Upper lobe of left lung (tissue), 6 donors: ENCODE data around the gene HRH1. TPM values are rescaled to one million over a fixed set of nuclear protein-coding genes. Genes with fewer than 3 reads are reported as not detected.

Experiments
- ATAC-seq, 2 donors: fragments of 200-7000 bp; cut with Tn5 transposase; one replicate each; pipeline ENCODE4 v1.9.1; 2022; ENCODE audit warnings: mild to moderate bottlenecking in 2 of 2, moderate library complexity in 2 of 2; ENCODE audit not compliant: low FRiP score in 2 of 2
- DNase-seq, 2 donors: peaks; one replicate each; pipeline ENCODE4 v3.0.0-alpha.2; 2019 to 2020
- H3K27ac ChIP-seq, 4 donors: fragments of 200-600 bp; sonication (generic); one replicate each; pipeline ENCODE4 v1.5.1; 2016 to 2019
- H3K27me3 ChIP-seq, 4 donors: fragments of 200-600 bp; sonication (generic); one replicate each; pipeline ENCODE4 v1.5.1; 2017 to 2019
- H3K36me3 ChIP-seq, 4 donors: fragments of 200-600 bp; sonication (generic); one replicate each; pipeline ENCODE4 v1.5.1; 2016 to 2019
- H3K4me1 ChIP-seq, 4 donors: fragments of 200-600 bp; sonication (generic); one replicate each; pipeline ENCODE4 v1.5.1; 2018 to 2019
- H3K4me3 ChIP-seq, 4 donors: fragments of 200-600 bp; sonication (generic); one replicate each; pipeline ENCODE4 v1.5.1; 2017 to 2019; ENCODE audit warnings: mild to moderate bottlenecking in 2 of 4, moderate library complexity in 1 of 4
- H3K9me3 ChIP-seq, 4 donors: fragments of 200-600 bp; sonication (generic); one replicate each; pipeline ENCODE4 v1.5.1; 2018 to 2019
- EP300 ChIP-seq, 4 donors: sonication (generic); formaldehyde crosslinking; IDR thresholded peaks; one replicate each; pipeline ENCODE4 v1.5.1; 2017; ENCODE audit warnings: antibody characterized with exemption in 4 of 4, control low read depth in 2 of 4
- POLR2A ChIP-seq, 4 donors: fragments of 450-650 bp; IDR thresholded peaks; one replicate each; pipeline ENCODE4 v1.5.1; 2016 to 2017; ENCODE audit warnings: antibody characterized with exemption in 4 of 4, mild to moderate bottlenecking in 2 of 4
- POLR2AphosphoS5 ChIP-seq, 2 donors: sonication (generic); formaldehyde crosslinking; IDR thresholded peaks; one replicate each; pipeline ENCODE4 v1.5.1; 2017; ENCODE audit warnings: antibody characterized with exemption in 2 of 2
- WGBS, 2 donors: methylation state at CpG; one replicate each; pipeline ENCODE4 v1.1.5; 2017 to 2018; 5-methylcytosine and 5-hydroxymethylcytosine counted together
- total RNA-seq, 6 donors: library from RNA; depleted of rRNA in 4 of 6; stranded (reverse); fragments of >200 nt in 4 of 6; gene quantifications; one replicate each; pipeline versions ENCODE4 v1.1.0 to v1.2.1, GENCODE V29; 2016 to 2021
- TF ChIP-seq, protein P1 (sequence below), 6 experiments: fragments of 450-650 bp in 4 of 6; fragments of 200-600 bp in 2 of 6; sonication (generic) in 2 of 6; IDR thresholded peaks; one replicate each; pipeline ENCODE4 v1.5.1; 2016 to 2019; ENCODE audit warnings: antibody characterized with exemption in 6 of 6
- donor health status: DM: no; HTN: no; CAD: no; lungs with moderate emphysema.
- donor health status: DM: no; HTN: yes; CAD: no; lungs with severe emphysema.

The HRH1 gene
- total RNA-seq, 6 donors from 2014 or later = 2.9 to 13.4 (median 3.7) TPM

- H3K27ac ChIP-seq = no peak overlapping the region
- no peak overlapping the region for H3K4me3 ChIP-seq
- ATAC-seq (no peak), DNase-seq (no peak)
- 88 to 89% methylated on average over 2 of the region's 2 CpGs for WGBS, 2 donors
- no peaks in the 10 kb centered on the region for H3K27me3 ChIP-seq
- H3K36me3 ChIP-seq = no peaks in the 10 kb centered on the region
- no peaks in the 10 kb centered on the region for H3K4me1 ChIP-seq
- TF ChIP-seq, protein P1, sequence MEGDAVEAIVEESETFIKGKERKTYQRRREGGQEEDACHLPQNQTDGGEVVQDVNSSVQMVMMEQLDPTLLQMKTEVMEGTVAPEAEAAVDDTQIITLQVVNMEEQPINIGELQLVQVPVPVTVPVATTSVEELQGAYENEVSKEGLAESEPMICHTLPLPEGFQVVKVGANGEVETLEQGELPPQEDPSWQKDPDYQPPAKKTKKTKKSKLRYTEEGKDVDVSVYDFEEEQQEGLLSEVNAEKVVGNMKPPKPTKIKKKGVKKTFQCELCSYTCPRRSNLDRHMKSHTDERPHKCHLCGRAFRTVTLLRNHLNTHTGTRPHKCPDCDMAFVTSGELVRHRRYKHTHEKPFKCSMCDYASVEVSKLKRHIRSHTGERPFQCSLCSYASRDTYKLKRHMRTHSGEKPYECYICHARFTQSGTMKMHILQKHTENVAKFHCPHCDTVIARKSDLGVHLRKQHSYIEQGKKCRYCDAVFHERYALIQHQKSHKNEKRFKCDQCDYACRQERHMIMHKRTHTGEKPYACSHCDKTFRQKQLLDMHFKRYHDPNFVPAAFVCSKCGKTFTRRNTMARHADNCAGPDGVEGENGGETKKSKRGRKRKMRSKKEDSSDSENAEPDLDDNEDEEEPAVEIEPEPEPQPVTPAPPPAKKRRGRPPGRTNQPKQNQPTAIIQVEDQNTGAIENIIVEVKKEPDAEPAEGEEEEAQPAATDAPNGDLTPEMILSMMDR (IDR thresholded peaks at IDR 0.05) = no peak
- TF ChIP-seq EP300 (IDR thresholded peaks at IDR 0.05) (no peak), POLR2A (IDR thresholded peaks at IDR 0.05) (no peak), POLR2AphosphoS5 (IDR thresholded peaks at IDR 0.05) (no peak)
- H3K9me3 ChIP-seq = no peaks in the 10 kb centered on the region
Measured at GRCh38 chr3:11246663-11246970, 92.3 kb downstream of the HRH1 start.

DNA sequence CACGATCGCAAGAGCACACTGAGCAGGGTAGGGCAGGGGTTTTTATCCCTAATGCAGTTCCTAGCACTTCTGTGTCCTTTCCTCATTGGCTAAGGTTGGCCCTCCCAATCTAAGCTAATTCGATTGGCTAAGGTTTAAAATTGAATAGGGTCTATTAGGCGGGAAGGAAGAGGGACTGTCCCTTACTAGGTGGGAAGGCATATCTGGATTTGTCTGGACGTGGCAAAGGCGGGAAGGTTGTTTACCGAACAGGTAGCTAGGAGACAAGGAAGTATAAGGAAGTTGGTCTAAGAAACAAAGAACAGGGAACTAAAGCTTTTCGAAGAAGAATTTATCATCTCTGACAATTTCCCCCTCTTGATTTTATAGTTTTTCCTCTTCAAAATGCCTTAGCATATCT, 93.1 kb downstream of the HRH1 start:
- TF ChIP-seq EP300 (IDR thresholded peaks at IDR 0.05) (no peak), POLR2AphosphoS5 (IDR thresholded peaks at IDR 0.05) (no peak), POLR2A (IDR thresholded peaks at IDR 0.05) (no peak)
- TF ChIP-seq, protein P1 (IDR thresholded peaks at IDR 0.05) = no peak
- H3K4me3 ChIP-seq = no peak overlapping the region
- no peaks in the 10 kb centered on the region for H3K4me1 ChIP-seq
- DNase-seq = no peak
- no peaks in the 10 kb centered on the region for H3K36me3 ChIP-seq
- H3K27ac ChIP-seq = no peak overlapping the region
- no peak for ATAC-seq
- H3K9me3 ChIP-seq = no peaks in the 10 kb centered on the region
- 63 to 69% methylated on average over 8 of the region's 8 CpGs for WGBS, 2 donors
- no peaks in the 10 kb centered on the region for H3K27me3 ChIP-seq

DNA sequence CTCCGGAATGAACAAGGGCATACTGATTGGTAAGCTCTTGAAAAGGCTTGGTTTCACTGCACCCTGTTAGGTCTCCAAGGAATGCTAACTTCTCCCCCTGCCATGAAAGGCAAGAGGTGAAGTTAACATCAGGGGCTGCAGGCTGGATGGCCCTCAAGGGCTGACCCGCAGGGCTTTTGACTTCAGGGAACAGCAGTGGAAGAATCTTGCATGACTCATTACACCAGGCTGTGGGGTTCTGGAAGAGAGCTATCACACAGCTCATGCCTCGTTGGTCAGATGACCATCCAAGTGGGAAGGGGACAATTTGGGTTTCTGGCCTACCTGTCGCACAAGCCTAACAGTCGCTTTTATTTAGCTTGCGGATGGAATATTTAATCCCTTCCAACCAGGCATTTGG, 94.3 kb downstream of the HRH1 start:
- WGBS, 2 donors = 92 to 94% methylated on average over 6 of the region's 6 CpGs

DNA sequence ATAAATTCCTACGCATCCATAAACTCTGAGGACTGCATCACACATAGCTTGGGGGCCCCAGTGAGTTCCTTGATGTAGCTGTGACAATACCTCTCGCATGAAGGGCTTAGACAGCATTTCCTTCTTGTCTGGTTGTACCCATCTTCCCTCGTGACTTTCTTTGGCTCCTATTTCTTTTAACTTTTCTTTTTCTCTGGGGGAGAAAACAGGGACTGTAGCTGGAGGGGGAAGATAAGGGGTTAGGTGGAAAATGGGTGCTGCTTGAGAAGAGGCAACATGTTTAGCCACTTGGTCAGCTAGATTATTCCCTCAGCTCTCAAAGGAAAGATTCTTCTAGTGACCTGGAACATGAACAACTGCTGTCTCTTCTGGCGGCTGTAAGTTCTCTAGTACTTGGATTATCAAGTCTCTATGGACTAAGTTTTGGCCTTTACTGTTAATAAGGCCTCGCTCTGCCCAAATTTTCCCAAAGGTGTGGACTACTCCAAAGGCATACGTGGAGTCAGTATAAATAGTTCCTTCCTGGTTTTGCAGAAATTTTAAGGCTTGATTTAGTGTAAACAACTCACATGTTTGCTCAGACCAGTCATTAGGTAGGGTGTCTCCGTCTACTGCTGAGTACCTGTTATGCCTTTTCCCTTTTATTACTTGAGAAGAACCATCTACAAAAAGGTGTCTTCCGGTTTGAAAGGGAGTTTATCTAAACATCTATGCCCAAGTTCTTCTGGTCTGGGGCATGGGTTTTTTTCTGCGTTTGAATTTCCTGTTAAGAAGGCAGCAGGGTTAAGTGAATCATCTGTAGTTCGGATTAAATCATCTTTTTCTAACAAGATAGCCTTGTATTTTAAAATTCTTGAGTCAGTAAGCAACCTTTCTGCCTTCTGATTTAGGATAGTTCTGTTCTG, 96.9 kb downstream of the HRH1 start:
- DNase-seq = no peak
- H3K4me3 ChIP-seq = no peak overlapping the region
- ATAC-seq = no peak
- H3K36me3 ChIP-seq = no peaks in the 10 kb centered on the region
- WGBS, 2 donors = 61 to 66% methylated on average over 10 of the region's 10 CpGs
- TF ChIP-seq, protein P1 (IDR thresholded peaks at IDR 0.05) = no peak
- TF ChIP-seq EP300 (IDR thresholded peaks at IDR 0.05) (no peak), POLR2A (IDR thresholded peaks at IDR 0.05) (no peak), POLR2AphosphoS5 (IDR thresholded peaks at IDR 0.05) (no peak)
- no peaks in the 10 kb centered on the region for H3K27me3 ChIP-seq
- no peaks in the 10 kb centered on the region for H3K9me3 ChIP-seq
- no peak overlapping the region for H3K27ac ChIP-seq
- no peaks in the 10 kb centered on the region for H3K4me1 ChIP-seq

More for the DNA sequence above, 94.3 kb downstream of the HRH1 start:
- H3K36me3 ChIP-seq = no peaks in the 10 kb centered on the region
- H3K9me3 ChIP-seq = no peaks in the 10 kb centered on the region
- TF ChIP-seq EP300 (IDR thresholded peaks at IDR 0.05) = no peak
- TF ChIP-seq POLR2A (IDR thresholded peaks at IDR 0.05) = no peak
- TF ChIP-seq, protein P1 (IDR thresholded peaks at IDR 0.05) = no peak
- no peak for TF ChIP-seq POLR2AphosphoS5 (IDR thresholded peaks at IDR 0.05)
- H3K27me3 ChIP-seq = no peaks in the 10 kb centered on the region
- no peak overlapping the region for H3K4me3 ChIP-seq
- no peak overlapping the region for H3K27ac ChIP-seq
- H3K4me1 ChIP-seq = no peaks in the 10 kb centered on the region
- ATAC-seq (no peak), DNase-seq (no peak)

GRCh38 chr3:11251807-11252176, 97.5 kb downstream of the HRH1 start:
- H3K4me3 ChIP-seq = no peak overlapping the region
- 69 to 70% methylated on average over 6 of the region's 6 CpGs for WGBS, 2 donors
- no peak for ATAC-seq
- TF ChIP-seq, protein P1 (IDR thresholded peaks at IDR 0.05) = no peak
- TF ChIP-seq POLR2AphosphoS5 (IDR thresholded peaks at IDR 0.05) (no peak), POLR2A (IDR thresholded peaks at IDR 0.05) (no peak), EP300 (IDR thresholded peaks at IDR 0.05) (no peak)
- H3K27ac ChIP-seq = no peak overlapping the region
- no peaks in the 10 kb centered on the region for H3K4me1 ChIP-seq
- H3K27me3 ChIP-seq = no peaks in the 10 kb centered on the region
- no peak for DNase-seq
- no peaks in the 10 kb centered on the region for H3K9me3 ChIP-seq
- H3K36me3 ChIP-seq = no peaks in the 10 kb centered on the region
